ENCODE results near the gene NCR2. TPM values are rescaled to one million over a fixed set of nuclear protein-coding genes. Genes with fewer than 3 reads are reported as not detected.

Gene NCR2
- total and polyA plus RNA-seq, 9 of the 15 experiments (the other 6 are each of a cell fraction or from before 2014, with no cell fraction given): not detected

DNA sequence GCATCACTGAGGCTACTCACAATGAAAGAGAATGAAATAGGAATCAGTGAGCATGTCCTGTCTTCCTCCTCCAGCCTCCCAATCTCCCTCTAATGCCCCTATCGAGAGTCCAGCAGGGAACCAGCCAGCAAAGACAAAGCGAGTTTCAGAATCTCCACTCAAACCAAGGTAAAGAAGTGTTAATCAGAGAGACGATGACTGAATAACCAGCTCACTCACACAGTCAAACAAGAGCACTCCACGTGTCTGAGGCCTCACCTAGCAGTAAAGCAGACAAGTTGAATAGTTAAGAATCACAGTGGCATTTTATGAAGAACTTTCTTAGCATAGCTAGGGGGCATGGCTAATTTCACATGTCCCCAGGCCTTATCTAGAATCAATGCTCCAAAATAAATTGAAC lies 45.6 kb upstream of the NCR2 start:
- Histone ChIP-seq H3K4me3 (no peak overlapping the region), H3K9me1 (ENCODE audit: control insufficient read depth, insufficient read depth, low read length) (no peaks in the 10 kb centered on the region), H3K36me3 (ENCODE audit: control insufficient read depth, insufficient read depth, low read length) (no peaks in the 10 kb centered on the region), H3K9ac (ENCODE audit: insufficient read depth in 1 of 2, low read depth in 2 of 2, low read length in 2 of 2) (no peak overlapping the region), H3K9me3 (replicated peaks; ENCODE audit: control insufficient read depth, insufficient read depth, low read depth, low read length) (no peaks in the 10 kb centered on the region), H3K27me3 (ENCODE audit: control insufficient read depth in 2 of 2, insufficient read depth in 2 of 2, low read length in 2 of 2) (peaks cover 2 to 22% of the 10 kb centered on the region in 2 experiments; a peak in 4 of 5 replicates), H3K4me1 (replicated peaks in 1 of 2; ENCODE audit: control insufficient read depth in 2 of 2, insufficient read depth in 2 of 2, low read length in 2 of 2) (no peaks in the 10 kb centered on the region), H3K27ac (ENCODE audit: extremely low read depth, low read depth, low read length) (no peak overlapping the region), H3K79me2 (ENCODE audit: control insufficient read depth, insufficient read depth, low read length) (no peaks in the 10 kb centered on the region), H3K4me2 (ENCODE audit: insufficient read depth, low read length) (no peak overlapping the region), H4K20me1 (replicated peaks; ENCODE audit: control insufficient read depth, insufficient read depth, low read length) (no peaks in the 10 kb centered on the region), H2AFZ (ENCODE audit: low read depth, low read length) (no peak overlapping the region)
- TF ChIP-seq TRIM24 (IDR thresholded peaks at IDR 0.05) (no peak), ZNF146 (CRISPR knock-in tag; IDR thresholded peaks at IDR 0.05; ENCODE audit: unreplicated experiment) (no peak), AFF4 (CRISPR knock-in tag; IDR thresholded peaks at IDR 0.05) (no peak), HMG20B (CRISPR knock-in tag; IDR thresholded peaks at IDR 0.05) (no peak), NR2C2 (CRISPR knock-in tag; IDR thresholded peaks at IDR 0.05) (no peak), NR2C2 (tag; IDR thresholded peaks at IDR 0.05) (no peak), TAF9B (IDR thresholded peaks at IDR 0.05; ENCODE audit: partially characterized antibody) (no peak), ZNF316 (IDR thresholded peaks at IDR 0.05) (no peak)
- TF ChIP-seq, protein P1, sequence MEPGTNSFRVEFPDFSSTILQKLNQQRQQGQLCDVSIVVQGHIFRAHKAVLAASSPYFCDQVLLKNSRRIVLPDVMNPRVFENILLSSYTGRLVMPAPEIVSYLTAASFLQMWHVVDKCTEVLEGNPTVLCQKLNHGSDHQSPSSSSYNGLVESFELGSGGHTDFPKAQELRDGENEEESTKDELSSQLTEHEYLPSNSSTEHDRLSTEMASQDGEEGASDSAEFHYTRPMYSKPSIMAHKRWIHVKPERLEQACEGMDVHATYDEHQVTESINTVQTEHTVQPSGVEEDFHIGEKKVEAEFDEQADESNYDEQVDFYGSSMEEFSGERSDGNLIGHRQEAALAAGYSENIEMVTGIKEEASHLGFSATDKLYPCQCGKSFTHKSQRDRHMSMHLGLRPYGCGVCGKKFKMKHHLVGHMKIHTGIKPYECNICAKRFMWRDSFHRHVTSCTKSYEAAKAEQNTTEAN (CRISPR knock-in tag; IDR thresholded peaks at IDR 0.05): no peak
- WGBS (ENCODE audit: insufficient coverage, low coverage, missing lambda C conversion rate): 12% methylated on average over 4 of the region's 4 CpGs
- intact Hi-C loops (cut with micrococcal nuclease) (no loop called here), in situ Hi-C loops (cut with MboI) (no loop called here)
- CTCF ChIA-PET (ENCODE audit: low intra/inter-chr PET ratio): interaction anchor here (1.4 kb wide), 1 partner anchor 11 kb away, joined by 3 read pairs; no protein-coding TSS in a partner anchor
- FAIRE-seq: no peak
- POLR2A ChIA-PET: interaction anchor here (0.7 to 1.2 kb wide), 2 partner anchors 9 to 43 kb away, joined by 3 read pairs; no protein-coding TSS in a partner anchor
- no TSS peak for BruUV-seq (replicated peaks)
- no peak for DNase-seq (ENCODE audit: extremely low read depth in 1 of 4, low spot score in 3 of 4)
- no peak for ATAC-seq
